Loucy (cell line): ENCODE measurements around the gene TNNT3.

ENCODE experiments used
- H2AFZ ChIP-seq: fragments of 200-600 bp; sonication (generic); 2 replicates; pipeline ENCODE4 v1.6.0; 2016; ENCODE audit warnings: antibody characterized with exemption, mild to moderate bottlenecking, low read length, moderate library complexity
- H3F3A ChIP-seq: fragments of 200-600 bp; 2 replicates; pipeline ENCODE4 v1.6.0; 2016; ENCODE audit warnings: antibody characterized with exemption, low read depth, mild to moderate bottlenecking
- H3K27me3 ChIP-seq: fragments of 200-600 bp; sonication (generic); 2 replicates; pipeline ENCODE4 v1.6.1; 2014; ENCODE audit warnings: low read length, mild to moderate bottlenecking; ENCODE audit not compliant: insufficient read depth, poor library complexity, severe bottlenecking
- H3K36me3 ChIP-seq: fragments of 200-600 bp; sonication (generic); 2 replicates; pipeline ENCODE4 v1.6.1; 2016; ENCODE audit warnings: low read length; ENCODE audit not compliant: insufficient read depth
- H3K4me1 ChIP-seq: fragments of 200-600 bp; sonication (generic); 2 replicates; pipeline ENCODE4 v1.5.1; 2014; ENCODE audit warnings: low read length, mild to moderate bottlenecking; ENCODE audit not compliant: insufficient read depth, poor library complexity, severe bottlenecking
- H3K4me2 ChIP-seq: fragments of 200-600 bp; sonication (generic); 2 replicates; pipeline ENCODE4 v1.6.0; 2014; ENCODE audit warnings: antibody characterized with exemption, low read length, low read depth, mild to moderate bottlenecking; ENCODE audit not compliant: poor library complexity, severe bottlenecking
- H3K4me3 ChIP-seq: fragments of 200-600 bp; sonication (generic); 2 replicates; pipeline ENCODE4 v1.5.1; 2014; ENCODE audit warnings: low read length, mild to moderate bottlenecking, mixed read lengths; ENCODE audit not compliant: poor library complexity, severe bottlenecking
- H3K79me2 ChIP-seq: fragments of 200-600 bp; sonication (generic); 2 replicates; pipeline ENCODE4 v1.6.1; 2014; ENCODE audit warnings: low read length; ENCODE audit not compliant: insufficient read depth
- H3K9ac ChIP-seq: fragments of 200-600 bp; sonication (generic); 2 replicates; pipeline ENCODE4 v1.6.0; 2014; ENCODE audit warnings: mild to moderate bottlenecking, low read depth, low read length, moderate library complexity; ENCODE audit not compliant: poor library complexity, severe bottlenecking
- H3K9me2 ChIP-seq: fragments of 200-600 bp; sonication (generic); replicated peaks from 2 replicates; pipeline ENCODE4 v1.6.1; 2016; ENCODE audit warnings: low read depth, low read length, mixed read lengths
- H3K9me3 ChIP-seq: fragments of 200-600 bp; sonication (generic); 2 replicates; pipeline ENCODE4 v1.6.1; 2014; ENCODE audit warnings: mild to moderate bottlenecking, antibody characterized with exemption, low read length, low read depth; ENCODE audit not compliant: insufficient read depth
- H4K20me1 ChIP-seq: fragments of 200-600 bp; sonication (generic); 2 replicates; pipeline ENCODE4 v1.6.0; 2014; ENCODE audit warnings: antibody characterized with exemption, low read length, mild to moderate bottlenecking; ENCODE audit not compliant: insufficient read depth, poor library complexity, severe bottlenecking
- EZH2phosphoT487 ChIP-seq: fragments of 200-600 bp; IDR thresholded peaks from 2 replicates; pipeline ENCODE4 v1.6.1; 2018; ENCODE audit warnings: antibody characterized with exemption, mild to moderate bottlenecking, moderate library complexity, borderline replicate concordance
- TF ChIP-seq, protein P1 (sequence below): fragments of 200-600 bp; sonication (generic); conservative IDR thresholded peaks from 2 replicates; pipeline ENCODE4 v1.5.1; 2014; ENCODE audit warnings: mild to moderate bottlenecking, antibody characterized with exemption, low read length

Gene TNNT3

GRCh38 chr11:1978720-1979473, 59.4 kb downstream of the TNNT3 start:
- Histone ChIP-seq H4K20me1 (no peaks in the 10 kb centered on the region), H3K9me2 (no peaks in the 10 kb centered on the region), H3K27me3 (no peaks in the 10 kb centered on the region), H3K9ac (no peak overlapping the region), H3K4me1 (no peaks in the 10 kb centered on the region), H3K4me2 (no peak overlapping the region), H3K79me2 (no peaks in the 10 kb centered on the region), H2AFZ (no peak overlapping the region), H3F3A (no peaks in the 10 kb centered on the region), H3K4me3 (no peak overlapping the region), H3K36me3 (no peaks in the 10 kb centered on the region), H3K9me3 (no peaks in the 10 kb centered on the region)
- no peak for TF ChIP-seq EZH2phosphoT487
- TF ChIP-seq, protein P1, sequence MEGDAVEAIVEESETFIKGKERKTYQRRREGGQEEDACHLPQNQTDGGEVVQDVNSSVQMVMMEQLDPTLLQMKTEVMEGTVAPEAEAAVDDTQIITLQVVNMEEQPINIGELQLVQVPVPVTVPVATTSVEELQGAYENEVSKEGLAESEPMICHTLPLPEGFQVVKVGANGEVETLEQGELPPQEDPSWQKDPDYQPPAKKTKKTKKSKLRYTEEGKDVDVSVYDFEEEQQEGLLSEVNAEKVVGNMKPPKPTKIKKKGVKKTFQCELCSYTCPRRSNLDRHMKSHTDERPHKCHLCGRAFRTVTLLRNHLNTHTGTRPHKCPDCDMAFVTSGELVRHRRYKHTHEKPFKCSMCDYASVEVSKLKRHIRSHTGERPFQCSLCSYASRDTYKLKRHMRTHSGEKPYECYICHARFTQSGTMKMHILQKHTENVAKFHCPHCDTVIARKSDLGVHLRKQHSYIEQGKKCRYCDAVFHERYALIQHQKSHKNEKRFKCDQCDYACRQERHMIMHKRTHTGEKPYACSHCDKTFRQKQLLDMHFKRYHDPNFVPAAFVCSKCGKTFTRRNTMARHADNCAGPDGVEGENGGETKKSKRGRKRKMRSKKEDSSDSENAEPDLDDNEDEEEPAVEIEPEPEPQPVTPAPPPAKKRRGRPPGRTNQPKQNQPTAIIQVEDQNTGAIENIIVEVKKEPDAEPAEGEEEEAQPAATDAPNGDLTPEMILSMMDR, result no peak

DNA sequence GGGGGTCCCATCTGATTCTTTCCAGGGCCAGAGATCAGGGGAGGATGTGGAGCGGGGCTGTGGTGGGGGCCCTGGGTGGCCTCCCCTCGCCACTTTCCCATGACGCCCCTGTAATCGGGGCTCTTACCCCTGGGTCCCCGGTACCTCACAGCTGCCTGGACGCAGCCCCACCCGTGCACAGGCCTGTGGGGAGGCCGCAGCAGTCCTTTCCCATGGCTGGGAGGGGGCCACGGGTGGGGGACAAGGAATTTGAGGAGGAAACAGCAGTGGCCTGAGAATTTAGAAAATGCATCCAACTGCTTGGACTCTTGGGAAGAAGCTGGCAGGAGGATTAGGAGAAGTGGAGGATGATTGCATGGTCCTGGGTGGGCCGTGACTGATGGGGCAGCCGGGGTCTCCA, 60.1 kb downstream of the TNNT3 start:
- H3K4me3 ChIP-seq, result no peak overlapping the region
- H4K20me1 ChIP-seq, result no peaks in the 10 kb centered on the region
- H2AFZ ChIP-seq, result no peak overlapping the region

GRCh38 chr11:1982873-1983600, 63.5 kb downstream of the TNNT3 start:
- Histone ChIP-seq H3K36me3 (no peaks in the 10 kb centered on the region), H3K27me3 (no peaks in the 10 kb centered on the region), H3K4me2 (no peak overlapping the region), H3K4me3 (no peak overlapping the region), H2AFZ (no peak overlapping the region), H4K20me1 (no peaks in the 10 kb centered on the region), H3K79me2 (no peaks in the 10 kb centered on the region), H3K9ac (no peak overlapping the region), H3F3A (no peaks in the 10 kb centered on the region), H3K4me1 (no peaks in the 10 kb centered on the region), H3K9me3 (no peaks in the 10 kb centered on the region), H3K9me2 (no peaks in the 10 kb centered on the region)
- TF ChIP-seq EZH2phosphoT487, result no peak
- TF ChIP-seq, protein P1, result no peak

More for the DNA sequence above, 60.1 kb downstream of the TNNT3 start:
- no peaks in the 10 kb centered on the region for H3K27me3 ChIP-seq
- no peak overlapping the region for H3K4me2 ChIP-seq
- no peaks in the 10 kb centered on the region for H3K79me2 ChIP-seq
- H3K9me2 ChIP-seq, result no peaks in the 10 kb centered on the region
- no peak for TF ChIP-seq EZH2phosphoT487
- TF ChIP-seq, protein P1, result no peak
- H3K4me1 ChIP-seq, result no peaks in the 10 kb centered on the region
- H3K36me3 ChIP-seq, result no peaks in the 10 kb centered on the region
- no peaks in the 10 kb centered on the region for H3K9me3 ChIP-seq
- no peak overlapping the region for H3K9ac ChIP-seq
- H3F3A ChIP-seq, result no peaks in the 10 kb centered on the region
